ENCODE results near the gene CENATAC.

Gene CENATAC

GRCh38 chr11:119011476-119012053 is 13.6 kb downstream of the CENATAC start:
- TF ChIP-seq CTCF (IDR thresholded peaks at IDR 0.05): no peak

- TF ChIP-seq CTCF (IDR thresholded peaks at IDR 0.05): no peak
Measured at GRCh38 chr11:119012629-119013170, 14.8 kb downstream of the CENATAC start.

- no peak for TF ChIP-seq CTCF (IDR thresholded peaks at IDR 0.05)
Measured at GRCh38 chr11:119014209-119014924, 16.4 kb downstream of the CENATAC start.

- peak; percentile 32; the same call in 1 of the 2 replicates for TF ChIP-seq CTCF (IDR thresholded peaks at IDR 0.05)
Measured at GRCh38 chr11:119015054-119015611, 17.2 kb downstream of the CENATAC start.

- no peak for TF ChIP-seq CTCF (IDR thresholded peaks at IDR 0.05)
Measured at GRCh38 chr11:119016216-119017009, 18.5 kb downstream of the CENATAC start.

GRCh38 chr11:119018074-119018938 is 20.4 kb downstream of the CENATAC start, which contains the start of the genes RPS25 and TRAPPC4:
RPS25 (minus strand) TSS chr11:119018343; CDS start chr11:119018284, 59 bp downstream.
TRAPPC4 (plus strand) TSS chr11:119018766; CDS start chr11:119018796, 30 bp downstream.
- no peak for TF ChIP-seq CTCF (IDR thresholded peaks at IDR 0.05)

Measured in LNCAP (cell line).